ENCODE measurements around the gene PRKCA.
"Not testable (repeated sequence)": the region's sequence is repeated elsewhere in the genome, so short reads cannot be mapped to it uniquely, and the experiment has no call there.

Gene PRKCA

DNA sequence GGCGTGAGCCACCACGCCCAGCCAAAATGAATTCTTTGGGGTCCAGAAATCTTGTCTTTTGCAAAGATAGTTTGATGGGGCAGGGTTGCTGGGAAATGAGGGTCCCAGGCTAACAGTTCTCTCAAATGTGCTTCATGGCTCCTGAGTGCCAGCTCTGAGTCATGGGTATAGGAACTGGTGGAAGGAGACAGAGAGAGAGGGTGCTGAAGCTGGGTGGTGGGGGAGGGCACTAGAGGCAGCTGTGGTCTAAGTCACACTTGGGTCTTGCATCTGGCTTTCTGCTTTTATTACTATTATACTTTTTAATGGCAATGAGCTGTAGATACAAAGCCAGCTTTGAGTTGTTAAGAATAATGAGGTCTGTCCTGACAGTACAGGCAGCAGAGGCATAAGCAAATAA, 54.6 kb downstream of the PRKCA start:
- H3K4me3 ChIP-seq (ENCODE audit: low read length): no peak overlapping the region
- H3K4me2 ChIP-seq (ENCODE audit: low read length): no peak overlapping the region
- no peaks in the 10 kb centered on the region for H3K9me3 ChIP-seq (ENCODE audit: insufficient read depth, low read length)
- H3K36me3 ChIP-seq (replicated peaks; ENCODE audit: low read depth, low read length): no peaks in the 10 kb centered on the region
- no peak overlapping the region for H2AFZ ChIP-seq (ENCODE audit: low read depth, low read length)
- no peak overlapping the region for H3K27ac ChIP-seq (ENCODE audit: low read length)
- no peaks in the 10 kb centered on the region for H4K20me1 ChIP-seq (ENCODE audit: insufficient read depth, low read length)
- H3K27me3 ChIP-seq (ENCODE audit: low read depth, low read length): peaks cover 11% of the 10 kb centered on the region; the same call in 1 of the 2 replicates
- TF ChIP-seq, protein P1, sequence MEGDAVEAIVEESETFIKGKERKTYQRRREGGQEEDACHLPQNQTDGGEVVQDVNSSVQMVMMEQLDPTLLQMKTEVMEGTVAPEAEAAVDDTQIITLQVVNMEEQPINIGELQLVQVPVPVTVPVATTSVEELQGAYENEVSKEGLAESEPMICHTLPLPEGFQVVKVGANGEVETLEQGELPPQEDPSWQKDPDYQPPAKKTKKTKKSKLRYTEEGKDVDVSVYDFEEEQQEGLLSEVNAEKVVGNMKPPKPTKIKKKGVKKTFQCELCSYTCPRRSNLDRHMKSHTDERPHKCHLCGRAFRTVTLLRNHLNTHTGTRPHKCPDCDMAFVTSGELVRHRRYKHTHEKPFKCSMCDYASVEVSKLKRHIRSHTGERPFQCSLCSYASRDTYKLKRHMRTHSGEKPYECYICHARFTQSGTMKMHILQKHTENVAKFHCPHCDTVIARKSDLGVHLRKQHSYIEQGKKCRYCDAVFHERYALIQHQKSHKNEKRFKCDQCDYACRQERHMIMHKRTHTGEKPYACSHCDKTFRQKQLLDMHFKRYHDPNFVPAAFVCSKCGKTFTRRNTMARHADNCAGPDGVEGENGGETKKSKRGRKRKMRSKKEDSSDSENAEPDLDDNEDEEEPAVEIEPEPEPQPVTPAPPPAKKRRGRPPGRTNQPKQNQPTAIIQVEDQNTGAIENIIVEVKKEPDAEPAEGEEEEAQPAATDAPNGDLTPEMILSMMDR (IDR thresholded peaks at IDR 0.05; ENCODE audit: low read depth, low read length): no peak
- TF ChIP-seq EZH2phosphoT487 (IDR thresholded peaks at IDR 0.05; ENCODE audit: low read depth): no peak
- H3K4me1 ChIP-seq (ENCODE audit: low read length): peaks cover 5% of the 10 kb centered on the region
- H3K9ac ChIP-seq (ENCODE audit: low read length): no peak overlapping the region
- H3K79me2 ChIP-seq (ENCODE audit: low read length): no peaks in the 10 kb centered on the region

DNA sequence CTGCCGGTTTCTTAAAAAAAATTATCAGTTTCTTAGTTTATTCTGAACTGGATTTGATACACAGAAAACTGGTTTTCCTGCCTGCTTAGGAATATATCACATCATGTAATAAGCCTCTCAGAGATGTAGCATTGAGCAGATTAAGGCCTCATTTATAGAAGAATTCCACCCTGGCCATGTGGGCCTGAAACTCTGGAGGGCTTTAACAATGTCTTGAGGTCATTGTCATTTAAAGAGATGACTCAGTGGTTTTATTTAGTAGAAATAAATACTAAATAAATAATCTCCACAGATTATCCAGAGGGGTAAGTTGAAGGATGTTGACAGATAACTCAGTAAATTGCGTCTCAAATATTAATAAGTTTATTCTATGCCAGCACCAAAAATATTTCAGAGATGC, 56.9 kb downstream of the PRKCA start:
- Histone ChIP-seq H3K27me3 (ENCODE audit: low read depth, low read length) (peaks cover 4% of the 10 kb centered on the region; the same call in 1 of the 2 replicates), H3K36me3 (replicated peaks; ENCODE audit: low read depth, low read length) (no peaks in the 10 kb centered on the region), H4K20me1 (ENCODE audit: insufficient read depth, low read length) (no peaks in the 10 kb centered on the region), H3K9me3 (ENCODE audit: insufficient read depth, low read length) (no peaks in the 10 kb centered on the region), H3K79me2 (ENCODE audit: low read length) (no peaks in the 10 kb centered on the region), H3K4me2 (ENCODE audit: low read length) (no peak overlapping the region), H3K9ac (ENCODE audit: low read length) (no peak overlapping the region), H3K27ac (ENCODE audit: low read length) (no peak overlapping the region), H2AFZ (ENCODE audit: low read depth, low read length) (no peak overlapping the region), H3K4me1 (ENCODE audit: low read length) (peaks cover 4% of the 10 kb centered on the region), H3K4me3 (ENCODE audit: low read length) (no peak overlapping the region)
- TF ChIP-seq EZH2phosphoT487 (IDR thresholded peaks at IDR 0.05; ENCODE audit: low read depth): no peak
- TF ChIP-seq, protein P1 (IDR thresholded peaks at IDR 0.05; ENCODE audit: low read depth, low read length): no peak

DNA sequence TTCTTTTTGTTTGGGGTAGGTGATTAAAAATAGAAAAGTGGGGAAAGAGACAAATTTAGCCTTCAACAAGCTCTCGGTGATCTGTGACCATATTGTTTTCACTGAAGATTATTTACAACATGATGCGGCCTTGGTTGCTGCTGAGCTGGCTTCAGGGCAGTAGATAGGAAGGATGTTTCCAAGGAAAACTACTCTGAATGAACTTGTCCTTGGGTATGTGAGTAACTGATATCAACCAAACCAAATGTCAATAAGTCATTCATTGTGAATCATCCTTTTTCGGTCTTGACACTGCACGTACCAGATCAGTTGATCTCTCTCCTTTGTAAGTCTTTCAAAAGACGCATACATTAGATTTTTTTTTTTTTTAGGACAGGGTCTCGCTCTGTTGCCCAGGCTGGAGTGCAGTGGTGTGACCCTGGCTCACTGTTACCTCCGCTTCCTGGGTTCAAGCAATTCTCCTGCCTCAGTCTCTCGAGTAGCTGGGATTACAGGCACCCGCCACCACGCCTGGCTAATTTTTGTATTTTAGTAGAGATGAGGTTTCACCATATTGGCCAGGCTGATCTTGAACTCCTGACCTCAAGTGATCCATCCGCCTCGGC, 58.6 kb downstream of the PRKCA start:
- H3K79me2 ChIP-seq (ENCODE audit: low read length); H3K27ac ChIP-seq (ENCODE audit: low read length); H3K36me3 ChIP-seq (replicated peaks; ENCODE audit: low read depth, low read length); H3K9ac ChIP-seq (ENCODE audit: low read length); H4K20me1 ChIP-seq (ENCODE audit: insufficient read depth, low read length); H2AFZ ChIP-seq (ENCODE audit: low read depth, low read length); H3K9me3 ChIP-seq (ENCODE audit: insufficient read depth, low read length); H3K4me2 ChIP-seq (ENCODE audit: low read length); H3K4me3 ChIP-seq (ENCODE audit: low read length): not testable (repeated sequence)
- Histone ChIP-seq H3K4me1 (ENCODE audit: low read length) (peaks cover 12% of the 10 kb centered on the region), H3K27me3 (ENCODE audit: low read depth, low read length) (peaks cover 13% of the 10 kb centered on the region)

DNA sequence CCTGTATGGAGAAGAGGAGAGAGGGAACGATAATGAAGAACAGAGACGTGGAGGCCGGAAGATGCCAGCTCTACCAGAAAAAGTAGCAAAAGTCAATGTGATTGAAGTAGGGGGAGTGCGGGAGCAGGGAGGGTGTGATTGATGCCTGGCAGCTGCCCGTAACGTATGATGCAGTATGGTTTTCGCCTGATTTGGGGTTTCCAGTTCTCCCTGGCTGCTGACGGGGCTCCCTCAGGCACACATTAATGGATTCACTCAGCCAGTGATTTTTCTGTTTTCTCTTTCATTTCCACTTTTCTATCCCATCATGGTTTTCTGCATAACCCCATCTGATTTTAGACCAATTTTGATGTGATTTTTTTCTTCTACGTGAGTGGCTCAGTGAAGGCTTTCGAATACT, 62.1 kb downstream of the PRKCA start:
- no peak for TF ChIP-seq EZH2phosphoT487 (IDR thresholded peaks at IDR 0.05; ENCODE audit: low read depth)
- TF ChIP-seq, protein P1 (IDR thresholded peaks at IDR 0.05; ENCODE audit: low read depth, low read length): no peak
- Histone ChIP-seq H2AFZ (ENCODE audit: low read depth, low read length) (no peak overlapping the region), H3K9me3 (ENCODE audit: insufficient read depth, low read length) (no peaks in the 10 kb centered on the region), H3K4me2 (ENCODE audit: low read length) (peak overlapping the region; percentile 65), H3K9ac (ENCODE audit: low read length) (no peak overlapping the region), H3K79me2 (ENCODE audit: low read length) (no peaks in the 10 kb centered on the region), H3K27me3 (ENCODE audit: low read depth, low read length) (peaks cover 13% of the 10 kb centered on the region), H3K4me3 (ENCODE audit: low read length) (peak overlapping the region; percentile 47), H4K20me1 (ENCODE audit: insufficient read depth, low read length) (no peaks in the 10 kb centered on the region), H3K4me1 (ENCODE audit: low read length) (peaks cover 12% of the 10 kb centered on the region), H3K36me3 (replicated peaks; ENCODE audit: low read depth, low read length) (no peaks in the 10 kb centered on the region), H3K27ac (ENCODE audit: low read length) (no peak overlapping the region)
